Neural progenitor cell (in vitro differentiated cells): ENCODE measurements around the gene LRFN2.

Source experiments
- CTCF ChIP-seq: fragments of 200-600 bp; sonication (generic); IDR thresholded peaks from 2 replicates; pipeline ENCODE4 v1.5.1; 2017; ENCODE audit warnings: antibody characterized with exemption, mild to moderate bottlenecking
- EZH2 ChIP-seq: fragments of 200-600 bp; sonication (generic); IDR thresholded peaks from 2 replicates; pipeline ENCODE4 v1.6.1; 2017; ENCODE audit warnings: antibody characterized with exemption, mild to moderate bottlenecking, moderate library complexity
- EZH2phosphoT487 ChIP-seq: fragments of 200-600 bp; sonication (generic); IDR thresholded peaks from 2 replicates; pipeline ENCODE4 v1.6.1; 2017; ENCODE audit warnings: antibody characterized with exemption

- no peak for TF ChIP-seq EZH2phosphoT487
- TF ChIP-seq CTCF = no peak
- TF ChIP-seq EZH2 = no peak
Observed at GRCh38 chr6:40343877-40344565, 243.1 kb downstream of the LRFN2 start.
